Stimulated activated naive CD8-positive, alpha-beta T cell treated with anti-CD3 and anti-CD28 coated beads, Interleukin-15, Interleukin-2, amounts not matched to agents 100 ng/mL and 50 ng/mL, for 24 hours (primary cell): Measurements from ENCODE around the gene LENG1.
"Not testable (repeated sequence)": the region's sequence is repeated elsewhere in the genome, so short reads cannot be mapped to it uniquely, and the experiment has no call there.

ENCODE experiments used
- H3K27ac Mint-ChIP-seq: one replicate; pipeline ENCODE4 v1.8.0; 2021; ENCODE audit warnings: mild to moderate bottlenecking, mixed read lengths
- H3K27me3 Mint-ChIP-seq: one replicate; pipeline ENCODE4 v1.8.0; 2021; ENCODE audit warnings: mixed read lengths
- H3K36me3 Mint-ChIP-seq: one replicate; pipeline ENCODE4 v1.8.0; 2021; ENCODE audit warnings: low read depth, mixed read lengths
- H3K4me1 Mint-ChIP-seq: one replicate; pipeline ENCODE4 v1.8.0; 2021; ENCODE audit warnings: low read depth, mixed read lengths
- H3K4me3 Mint-ChIP-seq: one replicate; pipeline ENCODE4 v1.8.0; 2021; ENCODE audit warnings: mild to moderate bottlenecking, mixed read lengths
- H3K9me3 Mint-ChIP-seq: one replicate; pipeline ENCODE4 v1.8.0; 2021; ENCODE audit warnings: mixed read lengths

LENG1 gene

GRCh38 chr19:54194463-54194862, 34.9 kb upstream of the LENG1 start:
- not testable (repeated sequence) for H3K9me3 Mint-ChIP-seq, H3K4me3 Mint-ChIP-seq, H3K27me3 Mint-ChIP-seq
- peaks cover 33% of the 10 kb centered on the region for H3K36me3 Mint-ChIP-seq
- H3K4me1 Mint-ChIP-seq = peaks cover 24% of the 10 kb centered on the region
- peak overlapping the region; percentile 3 for H3K27ac Mint-ChIP-seq

GRCh38 chr19:54193011-54193410, 33.5 kb upstream of the LENG1 start:
- Mint-ChIP-seq H3K36me3 (peaks cover 33% of the 10 kb centered on the region), H3K27me3 (no peaks in the 10 kb centered on the region), H3K4me1 (peaks cover 21% of the 10 kb centered on the region), H3K9me3 (no peaks in the 10 kb centered on the region), H3K4me3 (peak overlapping the region; percentile 39), H3K27ac (peak overlapping the region; percentile 84)

- Mint-ChIP-seq H3K27me3 (no peaks in the 10 kb centered on the region), H3K4me3 (peak overlapping the region; percentile 91), H3K4me1 (peaks cover 32% of the 10 kb centered on the region), H3K9me3 (no peaks in the 10 kb centered on the region), H3K27ac (peak overlapping the region; percentile 89), H3K36me3 (peaks cover 40% of the 10 kb centered on the region)
Measured at GRCh38 chr19:54191811-54192453, 32.4 kb upstream of the LENG1 start.

GRCh38 chr19:54191011-54191810, 31.7 kb upstream of the LENG1 start, which contains the start of gene TSEN34:
TSS of gene TSEN34 (plus strand) at chr19:54191308. CDS start at chr19:54191365, 57 bp downstream.
- Mint-ChIP-seq H3K27ac (peak within 1 kb of the TSS; percentile 100), H3K4me1 (peaks cover 34% of the 10 kb centered on the region), H3K27me3 (no peaks in the 10 kb centered on the region), H3K4me3 (peak within 1 kb of the TSS; percentile 91), H3K36me3 (peaks cover 47% of the 10 kb centered on the region), H3K9me3 (no peaks in the 10 kb centered on the region)

- Mint-ChIP-seq H3K4me3 (peak overlapping the region; percentile 91), H3K36me3 (peaks cover 45% of the 10 kb centered on the region), H3K9me3 (no peaks in the 10 kb centered on the region), H3K27ac (peak overlapping the region; percentile 100), H3K4me1 (peaks cover 34% of the 10 kb centered on the region), H3K27me3 (no peaks in the 10 kb centered on the region)
Measured at GRCh38 chr19:54190503-54191010, 31.0 kb upstream of the LENG1 start.

- H3K27ac Mint-ChIP-seq = peak overlapping the region; percentile 100
- H3K27me3 Mint-ChIP-seq = no peaks in the 10 kb centered on the region
- H3K9me3 Mint-ChIP-seq = no peaks in the 10 kb centered on the region
- peak overlapping the region; percentile 91 for H3K4me3 Mint-ChIP-seq
- peaks cover 39% of the 10 kb centered on the region for H3K36me3 Mint-ChIP-seq
- H3K4me1 Mint-ChIP-seq = peaks cover 34% of the 10 kb centered on the region
Measured at GRCh38 chr19:54189735-54190502, 30.4 kb upstream of the LENG1 start.

GRCh38 chr19:54189145-54189734, 29.7 kb upstream of the LENG1 start, which contains the start of gene MBOAT7:
TSS of gene MBOAT7 (minus strand) at chr19:54189580. CDS start at chr19:54188508, 1,072 bp downstream.
- Mint-ChIP-seq H3K27me3 (no peaks in the 10 kb centered on the region), H3K4me1 (peaks cover 34% of the 10 kb centered on the region), H3K36me3 (peaks cover 33% of the 10 kb centered on the region), H3K9me3 (no peaks in the 10 kb centered on the region), H3K4me3 (peak within 1 kb of the TSS; percentile 91), H3K27ac (peak within 1 kb of the TSS; percentile 100)

GRCh38 chr19:54188215-54188871, 28.8 kb upstream of the LENG1 start:
- no peaks in the 10 kb centered on the region for H3K9me3 Mint-ChIP-seq
- peak overlapping the region; percentile 91 for H3K4me3 Mint-ChIP-seq
- H3K27ac Mint-ChIP-seq = peak overlapping the region; percentile 86
- peaks cover 33% of the 10 kb centered on the region for H3K4me1 Mint-ChIP-seq
- peaks cover 31% of the 10 kb centered on the region for H3K36me3 Mint-ChIP-seq
- no peaks in the 10 kb centered on the region for H3K27me3 Mint-ChIP-seq

- H3K27ac Mint-ChIP-seq = peak overlapping the region; percentile 86
- no peaks in the 10 kb centered on the region for H3K27me3 Mint-ChIP-seq
- H3K36me3 Mint-ChIP-seq = peaks cover 26% of the 10 kb centered on the region
- peaks cover 21% of the 10 kb centered on the region for H3K4me1 Mint-ChIP-seq
- peak overlapping the region; percentile 91 for H3K4me3 Mint-ChIP-seq
- no peaks in the 10 kb centered on the region for H3K9me3 Mint-ChIP-seq
Measured at GRCh38 chr19:54186934-54187381, 27.4 kb upstream of the LENG1 start.

- Mint-ChIP-seq H3K9me3 (no peaks in the 10 kb centered on the region), H3K4me3 (no peak overlapping the region), H3K36me3 (peaks cover 27% of the 10 kb centered on the region), H3K27me3 (no peaks in the 10 kb centered on the region), H3K27ac (no peak overlapping the region), H3K4me1 (peaks cover 16% of the 10 kb centered on the region)
Measured at GRCh38 chr19:54186351-54186750, 26.8 kb upstream of the LENG1 start.

GRCh38 chr19:54183431-54183830, 23.9 kb upstream of the LENG1 start:
- Mint-ChIP-seq H3K4me1 (peaks cover 16% of the 10 kb centered on the region), H3K4me3 (no peak overlapping the region), H3K27me3 (no peaks in the 10 kb centered on the region), H3K36me3 (peaks cover 31% of the 10 kb centered on the region), H3K9me3 (no peaks in the 10 kb centered on the region), H3K27ac (no peak overlapping the region)

GRCh38 chr19:54181894-54182293, 22.4 kb upstream of the LENG1 start:
- not testable (repeated sequence) for H3K9me3 Mint-ChIP-seq, H3K4me3 Mint-ChIP-seq, H3K4me1 Mint-ChIP-seq, H3K27me3 Mint-ChIP-seq, H3K27ac Mint-ChIP-seq
- peaks cover 30% of the 10 kb centered on the region for H3K36me3 Mint-ChIP-seq

GRCh38 chr19:54180691-54181091, 21.2 kb upstream of the LENG1 start:
- Mint-ChIP-seq H3K9me3 (no peaks in the 10 kb centered on the region), H3K4me3 (no peak overlapping the region), H3K36me3 (peaks cover 29% of the 10 kb centered on the region), H3K4me1 (no peaks in the 10 kb centered on the region), H3K27ac (no peak overlapping the region), H3K27me3 (no peaks in the 10 kb centered on the region)

GRCh38 chr19:54179921-54180461, 20.5 kb upstream of the LENG1 start:
- H3K36me3 Mint-ChIP-seq = peaks cover 34% of the 10 kb centered on the region
- no peaks in the 10 kb centered on the region for H3K9me3 Mint-ChIP-seq
- H3K4me1 Mint-ChIP-seq = no peaks in the 10 kb centered on the region
- H3K4me3 Mint-ChIP-seq = no peak overlapping the region
- H3K27me3 Mint-ChIP-seq = no peaks in the 10 kb centered on the region
- H3K27ac Mint-ChIP-seq = no peak overlapping the region
